GM23338 (cell line): ENCODE results near the gene ANO7.

Experiments used
- EZH2 ChIP-seq: fragments of 200-600 bp; sonication (generic); IDR thresholded peaks from one replicate; pipeline ENCODE4 v1.8.0; 2017; ENCODE audit warnings: antibody characterized with exemption, mild to moderate bottlenecking, low read depth; ENCODE audit not compliant: unreplicated experiment
- EZH2phosphoT487 ChIP-seq: fragments of 200-600 bp; sonication (generic); IDR thresholded peaks from one replicate; pipeline ENCODE4 v1.8.1; 2018; ENCODE audit warnings: antibody characterized with exemption; ENCODE audit not compliant: unreplicated experiment
- POLR2AphosphoS5 ChIP-seq: IDR thresholded peaks from 2 replicates; pipeline ENCODE4 v1.6.1; 2016; ENCODE audit warnings: antibody characterized with exemption, low read depth
- STAT1 ChIP-seq: IDR thresholded peaks from one replicate; pipeline ENCODE4 v1.6.1; 2016; ENCODE audit warnings: antibody characterized with exemption; ENCODE audit not compliant: unreplicated experiment
- TF ChIP-seq, protein P1 (sequence below), 2 experiments: fragments of 200-600 bp in 1 of 2; sonication (generic) in 1 of 2; conservative IDR thresholded peaks; 2 replicates each; pipeline versions ENCODE4 v1.5.1 to v1.6.1; 2016 to 2017; ENCODE audit warnings: antibody characterized with exemption in 2 of 2, low read depth in 2 of 2, mild to moderate bottlenecking in 2 of 2, moderate library complexity in 1 of 2
- TF ChIP-seq, protein P2 (sequence below): IDR thresholded peaks from one replicate; pipeline ENCODE4 v1.6.1; 2018; ENCODE audit warnings: antibody characterized with exemption; ENCODE audit not compliant: unreplicated experiment

DNA sequence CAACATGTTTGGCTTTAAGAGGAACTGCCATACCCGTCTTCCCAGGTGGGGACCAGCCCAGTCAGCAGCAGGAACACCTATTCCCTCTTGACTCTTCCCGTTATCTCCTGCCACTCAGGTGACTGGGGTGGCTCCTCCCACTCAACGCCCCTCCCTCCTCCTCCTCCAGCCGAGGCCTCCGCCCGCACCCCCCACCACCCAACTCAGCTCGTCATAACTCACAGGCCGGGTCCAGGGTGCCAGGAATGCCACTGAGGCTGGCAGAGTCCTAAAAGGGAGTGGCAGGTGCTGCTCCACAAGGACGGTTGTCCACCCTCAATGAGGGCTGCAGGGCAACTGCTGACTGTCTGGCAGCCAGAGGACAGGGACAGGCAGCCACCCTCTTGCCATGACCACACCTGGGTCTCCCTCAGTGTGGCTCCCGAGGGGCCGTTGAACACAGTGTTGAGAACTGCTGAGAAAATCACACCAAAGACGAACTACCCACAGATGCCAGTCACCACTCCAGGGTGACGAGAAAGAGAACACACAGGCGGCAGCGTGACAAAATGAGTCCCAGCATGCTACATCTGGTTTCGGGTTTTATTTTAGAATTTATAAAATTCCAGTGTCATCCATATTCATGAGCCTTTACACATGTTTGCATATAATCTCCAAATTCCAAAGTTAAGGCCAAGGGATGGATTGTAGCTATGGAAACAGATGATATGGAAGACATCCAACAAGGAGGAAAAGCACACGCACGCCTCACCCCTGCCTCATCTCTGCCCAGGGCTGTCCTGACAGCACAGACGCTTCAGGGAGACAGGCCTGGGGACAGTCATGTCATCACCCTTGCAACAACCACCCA, 38.5 kb downstream of the ANO7 start:
- TF ChIP-seq, protein P1, sequence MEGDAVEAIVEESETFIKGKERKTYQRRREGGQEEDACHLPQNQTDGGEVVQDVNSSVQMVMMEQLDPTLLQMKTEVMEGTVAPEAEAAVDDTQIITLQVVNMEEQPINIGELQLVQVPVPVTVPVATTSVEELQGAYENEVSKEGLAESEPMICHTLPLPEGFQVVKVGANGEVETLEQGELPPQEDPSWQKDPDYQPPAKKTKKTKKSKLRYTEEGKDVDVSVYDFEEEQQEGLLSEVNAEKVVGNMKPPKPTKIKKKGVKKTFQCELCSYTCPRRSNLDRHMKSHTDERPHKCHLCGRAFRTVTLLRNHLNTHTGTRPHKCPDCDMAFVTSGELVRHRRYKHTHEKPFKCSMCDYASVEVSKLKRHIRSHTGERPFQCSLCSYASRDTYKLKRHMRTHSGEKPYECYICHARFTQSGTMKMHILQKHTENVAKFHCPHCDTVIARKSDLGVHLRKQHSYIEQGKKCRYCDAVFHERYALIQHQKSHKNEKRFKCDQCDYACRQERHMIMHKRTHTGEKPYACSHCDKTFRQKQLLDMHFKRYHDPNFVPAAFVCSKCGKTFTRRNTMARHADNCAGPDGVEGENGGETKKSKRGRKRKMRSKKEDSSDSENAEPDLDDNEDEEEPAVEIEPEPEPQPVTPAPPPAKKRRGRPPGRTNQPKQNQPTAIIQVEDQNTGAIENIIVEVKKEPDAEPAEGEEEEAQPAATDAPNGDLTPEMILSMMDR (conservative IDR thresholded peaks at IDR 0.05; ENCODE audit: low read depth in 2 of 2): no peak
- TF ChIP-seq, protein P2, sequence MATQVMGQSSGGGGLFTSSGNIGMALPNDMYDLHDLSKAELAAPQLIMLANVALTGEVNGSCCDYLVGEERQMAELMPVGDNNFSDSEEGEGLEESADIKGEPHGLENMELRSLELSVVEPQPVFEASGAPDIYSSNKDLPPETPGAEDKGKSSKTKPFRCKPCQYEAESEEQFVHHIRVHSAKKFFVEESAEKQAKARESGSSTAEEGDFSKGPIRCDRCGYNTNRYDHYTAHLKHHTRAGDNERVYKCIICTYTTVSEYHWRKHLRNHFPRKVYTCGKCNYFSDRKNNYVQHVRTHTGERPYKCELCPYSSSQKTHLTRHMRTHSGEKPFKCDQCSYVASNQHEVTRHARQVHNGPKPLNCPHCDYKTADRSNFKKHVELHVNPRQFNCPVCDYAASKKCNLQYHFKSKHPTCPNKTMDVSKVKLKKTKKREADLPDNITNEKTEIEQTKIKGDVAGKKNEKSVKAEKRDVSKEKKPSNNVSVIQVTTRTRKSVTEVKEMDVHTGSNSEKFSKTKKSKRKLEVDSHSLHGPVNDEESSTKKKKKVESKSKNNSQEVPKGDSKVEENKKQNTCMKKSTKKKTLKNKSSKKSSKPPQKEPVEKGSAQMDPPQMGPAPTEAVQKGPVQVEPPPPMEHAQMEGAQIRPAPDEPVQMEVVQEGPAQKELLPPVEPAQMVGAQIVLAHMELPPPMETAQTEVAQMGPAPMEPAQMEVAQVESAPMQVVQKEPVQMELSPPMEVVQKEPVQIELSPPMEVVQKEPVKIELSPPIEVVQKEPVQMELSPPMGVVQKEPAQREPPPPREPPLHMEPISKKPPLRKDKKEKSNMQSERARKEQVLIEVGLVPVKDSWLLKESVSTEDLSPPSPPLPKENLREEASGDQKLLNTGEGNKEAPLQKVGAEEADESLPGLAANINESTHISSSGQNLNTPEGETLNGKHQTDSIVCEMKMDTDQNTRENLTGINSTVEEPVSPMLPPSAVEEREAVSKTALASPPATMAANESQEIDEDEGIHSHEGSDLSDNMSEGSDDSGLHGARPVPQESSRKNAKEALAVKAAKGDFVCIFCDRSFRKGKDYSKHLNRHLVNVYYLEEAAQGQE: no peak
- no peak for TF ChIP-seq POLR2AphosphoS5
- no peak for TF ChIP-seq EZH2phosphoT487
- TF ChIP-seq STAT1: no peak
- TF ChIP-seq EZH2: no peak
